GM18526 (cell line): Measurements from ENCODE around the gene CD44.

Experiments
- POLR2A ChIP-seq: IDR thresholded peaks from 3 replicates; pipeline ENCODE4 v1.6.1; 2011; ENCODE audit not compliant: insufficient read length; ENCODE audit errors: extremely low read depth

The CD44 gene

DNA sequence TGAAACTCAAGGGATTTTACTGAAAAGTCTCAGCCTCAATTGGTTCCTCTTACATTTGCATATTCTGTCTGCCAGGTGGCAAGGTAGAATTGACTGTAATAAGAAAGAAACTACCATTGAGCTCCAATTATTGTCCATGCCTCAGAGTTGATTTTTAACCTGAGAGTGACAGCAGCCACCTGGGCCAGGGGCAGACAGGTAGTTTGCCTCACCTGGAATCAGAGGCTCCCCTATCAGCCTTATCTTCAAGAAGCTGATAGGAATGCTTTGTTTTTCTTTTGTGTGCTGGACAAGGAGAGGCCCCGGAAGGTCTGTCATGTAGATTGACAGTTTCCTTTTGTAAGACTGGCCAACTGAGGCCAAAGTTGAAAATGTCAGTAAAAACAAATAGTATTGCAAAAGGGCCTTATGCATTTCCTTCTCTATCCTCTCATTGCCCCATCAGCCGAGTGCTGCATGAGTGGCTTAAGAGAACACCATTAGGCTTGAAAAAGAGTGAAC, 34.1 kb downstream of the CD44 start:
- TF ChIP-seq POLR2A, result no peak

DNA sequence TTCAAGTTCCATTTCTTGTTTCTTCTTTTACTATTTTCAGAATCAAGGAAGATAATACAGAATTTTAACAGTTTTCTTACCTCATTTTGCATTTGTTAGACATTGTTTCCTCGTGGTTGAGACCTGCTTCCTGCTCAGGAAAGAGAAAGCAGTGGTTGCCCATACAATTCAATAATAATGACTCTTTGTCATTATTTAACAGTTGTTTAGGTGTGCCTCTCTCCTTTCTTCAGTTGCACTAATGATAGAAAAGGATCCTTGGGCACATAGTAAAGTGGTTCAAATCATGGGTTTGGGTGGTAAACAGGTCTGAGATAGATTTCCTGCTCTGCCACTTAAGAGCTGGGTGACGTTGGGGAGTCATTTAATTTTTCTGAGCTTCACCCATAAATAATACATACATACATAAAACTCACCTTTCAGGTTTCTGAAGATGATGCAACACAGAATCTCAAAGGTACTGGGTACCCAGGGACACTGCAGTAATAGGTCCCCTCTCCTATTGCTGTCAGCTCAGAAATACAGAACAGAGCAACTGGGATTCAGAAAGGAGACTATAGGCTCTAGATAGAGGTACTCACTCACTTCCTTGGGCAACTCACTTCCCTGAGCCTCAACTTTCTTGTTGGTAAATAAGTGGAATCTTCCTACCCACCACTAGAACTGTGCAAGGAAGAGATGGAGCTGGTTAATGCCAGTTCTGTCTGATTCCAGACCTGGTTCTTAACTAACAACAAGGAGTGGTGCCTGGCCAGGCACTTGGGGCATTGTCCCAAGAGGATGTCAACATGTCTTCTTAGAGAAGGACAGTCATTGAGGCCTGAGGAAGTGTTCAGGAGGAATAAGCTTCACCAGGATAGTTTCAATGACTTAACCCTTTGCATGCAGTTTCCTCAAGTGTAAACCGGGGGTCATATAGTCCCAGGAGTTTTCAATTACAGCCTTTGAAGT, 34.9 kb downstream of the CD44 start:
- no peak for TF ChIP-seq POLR2A

DNA sequence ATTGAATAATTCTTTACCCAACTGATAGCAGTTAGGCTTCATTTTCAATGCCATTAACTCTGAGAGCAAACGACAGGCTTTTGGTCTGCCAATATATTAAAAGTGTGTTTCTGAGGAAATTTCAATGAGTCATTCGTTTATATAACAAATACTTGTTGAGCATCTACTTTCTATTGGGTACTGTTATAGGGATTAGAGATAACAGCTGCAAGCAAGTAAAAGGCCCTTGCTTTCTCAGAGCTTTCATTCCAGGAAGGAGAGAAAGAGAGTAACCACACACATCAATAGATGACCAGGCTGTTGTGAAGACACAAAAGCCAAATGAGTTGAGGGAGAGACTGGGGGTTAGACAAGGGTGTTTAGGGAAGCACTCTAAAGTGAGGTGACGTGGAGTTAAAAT, 35.7 kb downstream of the CD44 start:
- TF ChIP-seq POLR2A, result no peak

DNA sequence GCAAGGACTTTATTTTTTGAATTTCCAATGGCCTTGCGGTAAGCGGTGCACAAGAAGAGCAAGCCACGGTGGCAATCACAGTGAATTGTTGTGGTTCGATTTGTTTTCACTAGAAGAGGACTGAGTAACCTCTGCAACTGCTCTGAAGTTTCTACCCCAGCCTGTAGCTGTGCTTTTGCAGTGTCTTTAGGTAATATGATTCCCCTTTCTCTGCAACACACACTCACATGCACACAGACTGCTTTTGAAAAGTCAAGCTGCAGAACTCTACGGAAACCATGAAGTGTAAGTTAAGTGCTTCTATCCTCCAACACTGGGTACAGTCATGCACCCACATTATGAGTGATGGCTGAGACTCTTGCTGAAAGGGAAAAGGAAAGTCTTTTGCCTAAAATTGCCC, 38.4 kb downstream of the CD44 start:
- TF ChIP-seq POLR2A, result no peak

DNA sequence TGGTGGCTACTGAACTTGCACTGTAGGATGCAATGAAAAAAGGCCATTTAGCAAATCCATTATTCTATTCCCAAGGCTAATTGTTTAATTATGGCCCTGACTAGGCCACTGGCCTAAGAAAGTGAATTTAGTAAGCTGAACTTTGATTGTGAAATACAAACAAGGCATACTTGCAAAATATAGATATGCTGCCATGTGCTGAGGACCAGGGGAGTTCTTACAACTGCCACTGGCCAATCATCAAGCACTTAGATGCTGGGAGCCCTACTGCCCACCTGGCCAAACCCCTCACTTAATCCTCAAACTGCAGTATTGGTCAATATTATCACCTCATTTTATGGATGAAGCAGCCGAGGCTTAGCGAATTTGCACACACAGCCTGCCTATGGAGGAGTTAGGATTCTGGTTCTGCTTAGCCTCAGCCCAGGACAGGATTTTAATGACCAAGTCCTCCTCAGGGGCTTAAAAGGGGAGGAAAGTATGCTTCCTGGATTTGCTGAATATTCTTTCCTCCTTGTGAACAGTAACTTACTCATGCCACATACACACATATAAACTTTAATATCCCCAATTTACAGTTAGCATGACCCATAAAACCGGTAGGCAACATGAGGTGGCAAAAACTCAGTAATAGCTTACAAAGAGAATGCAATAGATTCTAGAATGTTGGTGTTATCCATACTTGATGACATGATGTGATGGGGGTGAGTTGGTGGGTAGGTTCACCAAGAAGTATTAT, 39.3 kb downstream of the CD44 start:
- no peak for TF ChIP-seq POLR2A

DNA sequence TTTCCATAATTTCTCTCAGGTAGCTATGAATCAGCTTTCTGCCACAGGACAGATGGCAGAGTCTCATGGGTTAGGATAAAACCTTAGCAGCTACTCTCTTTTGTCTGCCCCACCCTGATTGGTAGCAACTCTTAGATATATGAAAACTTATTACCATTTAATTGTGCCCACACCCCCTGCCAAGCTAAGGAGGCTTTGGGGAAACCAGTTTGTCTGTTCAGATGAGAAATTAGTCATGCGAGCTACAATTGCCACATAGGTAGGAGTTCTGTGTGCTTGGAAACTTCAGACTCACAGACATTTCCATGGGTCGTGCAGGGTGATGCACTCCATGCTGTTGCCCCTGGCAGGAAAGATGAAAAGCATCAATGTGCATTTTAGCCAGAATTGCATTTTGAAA, 39.9 kb downstream of the CD44 start:
- no peak for TF ChIP-seq POLR2A

DNA sequence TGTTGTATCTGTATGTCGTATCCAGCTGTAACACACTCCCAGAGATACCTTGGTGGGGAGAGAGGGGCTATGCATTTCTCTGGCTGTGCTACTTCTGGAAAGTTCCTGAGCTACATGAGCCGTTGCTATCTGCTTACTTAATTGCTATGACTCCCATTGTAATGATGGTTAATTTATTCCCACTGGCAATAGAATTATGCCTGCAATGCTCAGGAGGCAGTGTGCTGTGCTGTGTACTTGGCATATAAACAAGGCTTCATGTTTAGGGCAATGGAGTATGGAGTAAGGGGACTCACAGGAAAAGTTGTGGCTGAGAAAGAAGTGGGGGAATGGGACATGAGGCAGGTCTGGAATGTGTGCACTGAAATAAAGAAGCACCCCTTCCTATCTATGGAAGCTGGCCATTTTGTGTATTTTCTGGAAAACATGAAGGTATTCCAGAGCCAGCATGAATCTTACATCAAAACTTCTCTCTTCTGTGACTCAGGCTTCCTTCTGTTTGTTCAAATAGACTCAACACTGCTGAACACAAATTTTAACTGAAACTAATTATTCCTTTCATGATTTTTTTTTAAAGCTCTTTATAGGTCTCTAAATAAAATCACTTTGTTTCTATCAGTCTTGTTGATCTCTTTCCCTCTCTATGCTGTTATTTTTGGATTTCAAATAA, 40.6 kb downstream of the CD44 start:
- no peak for TF ChIP-seq POLR2A

DNA sequence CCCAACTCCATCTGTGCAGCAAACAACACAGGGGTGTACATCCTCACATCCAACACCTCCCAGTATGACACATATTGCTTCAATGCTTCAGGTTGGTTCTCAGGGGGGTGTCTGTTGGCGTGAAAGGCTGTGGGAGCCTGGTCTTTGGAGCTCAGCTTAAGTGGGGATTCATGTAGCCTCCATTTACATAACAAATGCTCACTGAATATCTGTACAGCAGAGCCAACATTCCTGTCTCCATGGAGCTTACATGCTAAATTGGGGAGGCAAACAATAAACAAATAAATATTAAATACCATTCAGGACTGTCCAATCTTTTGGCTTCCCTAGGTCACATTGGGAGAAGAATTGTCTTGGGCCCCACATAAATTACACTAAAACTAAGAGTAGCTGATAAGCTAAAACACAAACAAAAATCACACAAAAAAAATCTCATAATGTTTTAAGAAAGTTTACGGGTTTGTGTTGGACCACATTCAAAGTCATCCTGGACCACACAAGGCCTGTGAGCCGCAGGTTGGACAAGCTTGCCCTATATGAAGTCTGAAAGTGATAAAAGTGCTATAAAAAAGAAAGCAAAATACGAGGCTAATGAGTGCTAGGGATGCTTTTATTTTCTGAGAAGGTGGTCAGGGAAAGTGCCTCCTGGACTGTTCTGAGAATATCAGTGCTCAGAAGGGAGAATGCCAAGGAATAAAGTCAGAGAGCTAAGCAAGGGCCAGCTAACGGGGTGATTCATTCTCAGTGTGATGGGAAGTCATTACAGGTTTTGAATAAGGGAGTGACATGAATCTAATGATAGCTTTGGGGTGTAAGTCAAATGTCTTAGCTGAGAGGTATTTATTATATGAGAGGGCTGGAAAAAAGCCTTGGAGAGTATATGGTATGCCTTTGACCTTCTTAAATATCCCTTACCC, 41.6 kb downstream of the CD44 start:
- no peak for TF ChIP-seq POLR2A

DNA sequence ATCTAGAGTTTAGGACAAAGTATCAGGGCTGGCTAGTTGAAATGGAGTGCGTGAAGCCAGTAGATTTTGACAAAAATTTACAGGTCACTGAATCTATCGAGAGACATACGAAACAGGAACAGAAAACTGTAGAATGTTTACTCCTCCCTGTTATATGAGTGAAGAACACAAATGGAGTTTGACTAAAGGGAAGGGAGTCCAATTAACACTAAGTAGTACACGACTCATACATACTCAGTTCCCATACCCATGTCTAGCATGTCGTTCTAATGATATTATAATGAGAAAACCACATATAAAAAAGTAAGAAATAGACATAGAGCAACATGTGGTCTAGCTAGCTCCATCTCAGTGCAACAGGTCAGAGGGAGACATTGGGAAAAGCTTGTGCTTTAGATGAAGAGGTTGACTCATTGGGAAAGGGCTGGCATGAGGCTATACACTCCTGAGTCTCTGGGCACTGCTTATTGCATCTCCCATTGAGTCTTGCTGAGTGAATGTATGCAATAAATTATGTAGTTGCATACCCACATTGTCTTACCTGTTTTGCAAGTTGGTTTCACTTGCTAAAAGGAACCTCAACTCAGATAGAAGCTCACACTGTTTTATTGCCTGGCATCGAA, 43.5 kb downstream of the CD44 start:
- TF ChIP-seq POLR2A, result no peak

DNA sequence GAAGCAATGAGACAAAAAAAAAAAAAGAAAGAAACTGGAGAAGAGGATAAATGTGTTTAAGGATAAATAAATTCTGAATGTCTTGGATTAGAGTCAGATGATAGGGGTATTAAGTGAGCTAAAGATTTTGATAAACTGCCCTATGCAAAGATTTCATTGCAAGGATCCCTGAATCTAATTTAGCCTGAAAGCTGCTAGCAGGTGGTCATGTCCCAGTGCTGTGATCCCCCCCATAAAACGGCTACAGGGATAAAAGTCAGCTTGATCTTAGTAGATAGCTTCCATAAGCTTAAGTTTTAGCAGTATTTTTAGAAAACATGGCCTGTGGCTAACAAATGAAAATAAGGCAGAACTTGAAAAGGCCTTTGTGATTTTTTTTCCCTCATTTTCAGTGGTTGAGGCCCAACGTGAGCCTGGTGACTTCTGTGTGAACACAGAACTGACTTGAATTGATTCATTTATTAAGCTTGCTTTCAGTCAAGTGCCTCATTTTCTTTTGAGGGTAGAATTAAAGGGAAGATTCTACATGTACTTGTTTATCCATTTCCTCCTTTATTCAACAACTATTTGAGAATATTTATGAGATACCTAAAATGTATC, 44.5 kb downstream of the CD44 start:
- no peak for TF ChIP-seq POLR2A

DNA sequence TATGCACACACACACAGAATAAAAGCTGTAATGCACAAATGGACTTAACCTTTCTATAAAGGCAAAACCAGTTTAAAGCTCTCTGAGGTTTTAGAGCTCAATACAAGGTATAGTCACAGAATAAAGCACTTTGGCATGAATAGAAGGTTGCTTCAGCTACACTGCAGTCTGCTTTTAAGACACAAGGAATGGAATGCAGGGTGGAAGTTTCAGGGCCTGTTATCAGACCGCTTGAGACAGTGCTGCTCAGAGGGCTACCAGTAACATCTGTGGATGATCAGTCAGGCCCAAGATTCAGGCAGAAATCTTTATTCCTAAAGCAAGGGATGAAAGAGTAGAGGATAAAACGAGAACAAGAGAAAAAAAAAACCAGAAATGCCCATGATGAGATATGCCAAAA, 46.7 kb downstream of the CD44 start:
- no peak for TF ChIP-seq POLR2A

DNA sequence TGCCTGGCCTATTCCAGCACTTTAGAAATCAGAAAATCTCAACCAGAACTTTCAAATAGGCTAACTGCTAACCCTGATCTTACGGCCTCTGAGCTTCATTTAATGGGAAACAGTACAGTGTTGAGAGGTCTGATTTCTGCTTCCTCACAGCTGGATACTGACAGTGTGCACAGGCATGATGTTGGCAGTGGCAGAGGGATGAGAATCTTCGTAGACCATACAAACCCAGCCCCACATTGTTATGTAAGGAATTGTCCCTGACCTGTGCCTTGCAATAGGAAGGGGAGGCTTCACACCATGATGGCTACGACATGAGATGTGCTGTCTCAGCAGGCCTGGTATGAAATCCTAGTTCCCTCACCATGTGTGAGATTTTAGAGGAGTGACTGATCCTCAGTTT, 49.0 kb downstream of the CD44 start:
- no peak for TF ChIP-seq POLR2A

DNA sequence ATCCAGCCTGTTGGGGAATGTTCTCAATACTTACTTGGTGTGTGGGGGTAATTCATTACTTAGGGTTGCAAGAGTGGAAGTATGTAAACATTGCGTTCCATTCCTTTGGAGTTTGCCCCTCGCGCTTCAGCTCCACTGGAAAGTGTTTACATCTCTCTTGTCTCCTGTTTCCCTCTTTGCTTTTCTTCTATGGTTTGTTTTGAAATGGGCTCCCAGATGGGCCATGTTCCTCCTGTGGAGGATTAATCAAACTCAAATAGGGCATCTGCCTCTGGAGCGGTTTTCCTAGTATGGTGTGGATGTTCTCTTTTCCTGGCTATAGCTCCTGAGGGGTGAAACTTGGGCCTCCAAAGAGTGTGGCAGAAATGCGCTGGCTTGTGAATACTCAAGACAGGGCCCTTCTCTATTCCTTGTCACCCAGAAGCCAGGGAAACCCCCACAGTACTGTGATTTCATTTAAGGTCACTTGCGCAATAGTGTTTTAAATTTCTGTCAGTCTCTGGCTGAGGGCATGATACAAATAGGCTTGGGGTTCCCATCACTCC, 51.9 kb downstream of the CD44 start:
- no peak for TF ChIP-seq POLR2A
